ENCODE results near the gene NKX3-2. TPM values are rescaled to one million over a fixed set of nuclear protein-coding genes. Genes with fewer than 3 reads are reported as not detected.

The NKX3-2 gene
- total RNA-seq, 1 donor from 2014 or later = 5.9 TPM

- Mint-ChIP-seq H3K9me3 (ENCODE audit: unreplicated experiment) (no peaks in the 10 kb centered on the region), H3K36me3 (ENCODE audit: low read depth, unreplicated experiment) (no peaks in the 10 kb centered on the region), H3K27me3 (ENCODE audit: low read depth, unreplicated experiment) (no peaks in the 10 kb centered on the region), H3K4me3 (ENCODE audit: unreplicated experiment) (no peak overlapping the region), H3K4me1 (ENCODE audit: low read depth, unreplicated experiment) (peaks cover 2% of the 10 kb centered on the region), H3K27ac (ENCODE audit: unreplicated experiment) (no peak overlapping the region)
- H4K20me1 ChIP-seq (ENCODE audit: insufficient read depth, low read length) = no peaks in the 10 kb centered on the region
- H3K36me3 ChIP-seq (ENCODE audit: insufficient read depth, low read length) = no peaks in the 10 kb centered on the region
- H3K27ac ChIP-seq (ENCODE audit: low read depth, low read length) = no peak overlapping the region
- H3K4me2 ChIP-seq (ENCODE audit: low read length) = no peak overlapping the region
- no peak for TF ChIP-seq CTCF (IDR thresholded peaks at IDR 0.05; ENCODE audit: insufficient read depth, low read depth, low read length)
- no peak for TF ChIP-seq EZH2 (IDR thresholded peaks at IDR 0.05; ENCODE audit: insufficient read depth, low read length)
- no peaks in the 10 kb centered on the region for H3K9me3 ChIP-seq (ENCODE audit: insufficient read depth, low read depth, low read length)
- no peak overlapping the region for H3K4me3 ChIP-seq (ENCODE audit: insufficient read depth, low read depth, low read length)
- no peak overlapping the region for H3K9ac ChIP-seq (ENCODE audit: low read length)
- no peaks in the 10 kb centered on the region for H3K4me1 ChIP-seq (ENCODE audit: insufficient read depth, low read length)
- H3K27me3 ChIP-seq (ENCODE audit: insufficient read depth, low read length) = peaks cover 33% of the 10 kb centered on the region
- no peak overlapping the region for H2AFZ ChIP-seq (ENCODE audit: low read depth, low read length)
- FAIRE-seq = no peak
- no peak for DNase-seq (ENCODE audit: low read depth)
- H3K79me2 ChIP-seq (ENCODE audit: insufficient read depth, low read length) = no peaks in the 10 kb centered on the region
These were observed 29.0 kb downstream of the NKX3-2 start for GRCh38 chr4:13515268-13515667.

- H3K4me2 ChIP-seq (ENCODE audit: low read length) = no peak overlapping the region
- H3K27me3 ChIP-seq (ENCODE audit: insufficient read depth, low read length) = peaks cover 29% of the 10 kb centered on the region
- Mint-ChIP-seq H3K9me3 (ENCODE audit: unreplicated experiment) (no peaks in the 10 kb centered on the region), H3K4me3 (ENCODE audit: unreplicated experiment) (no peak overlapping the region), H3K36me3 (ENCODE audit: low read depth, unreplicated experiment) (no peaks in the 10 kb centered on the region), H3K4me1 (ENCODE audit: low read depth, unreplicated experiment) (peaks cover 2% of the 10 kb centered on the region), H3K27ac (ENCODE audit: unreplicated experiment) (no peak overlapping the region), H3K27me3 (ENCODE audit: low read depth, unreplicated experiment) (no peaks in the 10 kb centered on the region)
- no peak overlapping the region for H2AFZ ChIP-seq (ENCODE audit: low read depth, low read length)
- H3K4me1 ChIP-seq (ENCODE audit: insufficient read depth, low read length) = no peaks in the 10 kb centered on the region
- H3K79me2 ChIP-seq (ENCODE audit: insufficient read depth, low read length) = no peaks in the 10 kb centered on the region
- DNase-seq (ENCODE audit: low read depth) (no peak), FAIRE-seq (no peak)
- no peak overlapping the region for H3K27ac ChIP-seq (ENCODE audit: low read depth, low read length)
- no peaks in the 10 kb centered on the region for H3K36me3 ChIP-seq (ENCODE audit: insufficient read depth, low read length)
- H3K4me3 ChIP-seq (ENCODE audit: insufficient read depth, low read depth, low read length) = no peak overlapping the region
- TF ChIP-seq EZH2 (IDR thresholded peaks at IDR 0.05; ENCODE audit: insufficient read depth, low read length) = no peak
- TF ChIP-seq CTCF (IDR thresholded peaks at IDR 0.05; ENCODE audit: insufficient read depth, low read depth, low read length) = no peak
- no peaks in the 10 kb centered on the region for H4K20me1 ChIP-seq (ENCODE audit: insufficient read depth, low read length)
- H3K9ac ChIP-seq (ENCODE audit: low read length) = no peak overlapping the region
- H3K9me3 ChIP-seq (ENCODE audit: insufficient read depth, low read depth, low read length) = no peaks in the 10 kb centered on the region
These were observed 29.6 kb downstream of the NKX3-2 start for GRCh38 chr4:13514722-13515121.

- DNase-seq (ENCODE audit: low read depth) (no peak), FAIRE-seq (no peak)
- Histone ChIP-seq H3K9me3 (ENCODE audit: insufficient read depth, low read depth, low read length) (no peaks in the 10 kb centered on the region), H3K36me3 (ENCODE audit: insufficient read depth, low read length) (no peaks in the 10 kb centered on the region), H3K27me3 (ENCODE audit: insufficient read depth, low read length) (peaks cover 18% of the 10 kb centered on the region), H3K79me2 (ENCODE audit: insufficient read depth, low read length) (no peaks in the 10 kb centered on the region), H3K4me2 (ENCODE audit: low read length) (no peak overlapping the region), H3K4me3 (ENCODE audit: insufficient read depth, low read depth, low read length) (no peak overlapping the region), H4K20me1 (ENCODE audit: insufficient read depth, low read length) (no peaks in the 10 kb centered on the region), H2AFZ (ENCODE audit: low read depth, low read length) (no peak overlapping the region), H3K4me1 (ENCODE audit: insufficient read depth, low read length) (no peaks in the 10 kb centered on the region), H3K27ac (ENCODE audit: low read depth, low read length) (no peak overlapping the region), H3K9ac (ENCODE audit: low read length) (no peak overlapping the region)
- H3K27ac Mint-ChIP-seq (ENCODE audit: unreplicated experiment) = no peak overlapping the region
- no peaks in the 10 kb centered on the region for H3K36me3 Mint-ChIP-seq (ENCODE audit: low read depth, unreplicated experiment)
- no peak overlapping the region for H3K4me3 Mint-ChIP-seq (ENCODE audit: unreplicated experiment)
- TF ChIP-seq EZH2 (IDR thresholded peaks at IDR 0.05; ENCODE audit: insufficient read depth, low read length) (no peak), CTCF (IDR thresholded peaks at IDR 0.05; ENCODE audit: insufficient read depth, low read depth, low read length) (no peak)
- H3K4me1 Mint-ChIP-seq (ENCODE audit: low read depth, unreplicated experiment) = peaks cover 2% of the 10 kb centered on the region
- H3K27me3 Mint-ChIP-seq (ENCODE audit: low read depth, unreplicated experiment) = no peaks in the 10 kb centered on the region
- H3K9me3 Mint-ChIP-seq (ENCODE audit: unreplicated experiment) = no peaks in the 10 kb centered on the region
These were observed 33.2 kb downstream of the NKX3-2 start for GRCh38 chr4:13511101-13511500.
